GM21825 (cell line): Measurements from ENCODE around the gene LRCH1.

Source experiments
- ATAC-seq: cut with Tn5 transposase; IDR thresholded peaks from one replicate; pipeline ENCODE4 v1.9.1; 2021; ENCODE audit warnings: mild to moderate bottlenecking, moderate library complexity; ENCODE audit not compliant: unreplicated experiment

Gene LRCH1

GRCh38 chr13:46586751-46587514 lies 34.0 kb downstream of the LRCH1 start:
- no peak for ATAC-seq

- peak; percentile 56 for ATAC-seq
Observed at GRCh38 chr13:46587807-46588418, 34.9 kb downstream of the LRCH1 start.

GRCh38 chr13:46592385-46592784 lies 39.4 kb downstream of the LRCH1 start:
- ATAC-seq, result no peak

- peak; percentile 26 for ATAC-seq
Observed at GRCh38 chr13:46593398-46593797, 40.4 kb downstream of the LRCH1 start.

- no peak for ATAC-seq
Observed at GRCh38 chr13:46594374-46595078, 41.6 kb downstream of the LRCH1 start.

GRCh38 chr13:46595136-46595884 lies 42.3 kb downstream of the LRCH1 start:
- ATAC-seq, result peak; percentile 51

GRCh38 chr13:46595885-46596275 lies 42.9 kb downstream of the LRCH1 start:
- no peak for ATAC-seq

- ATAC-seq, result no peak
Observed at GRCh38 chr13:46596466-46596865, 43.5 kb downstream of the LRCH1 start.

- peak; percentile 19 for ATAC-seq
Observed at GRCh38 chr13:46598140-46598819, 45.3 kb downstream of the LRCH1 start.

- peak; percentile 43 for ATAC-seq
Observed at GRCh38 chr13:46598820-46599180, 45.8 kb downstream of the LRCH1 start.

GRCh38 chr13:46600943-46601311 lies 48.0 kb downstream of the LRCH1 start:
- ATAC-seq, result no peak

- no peak for ATAC-seq
Observed at GRCh38 chr13:46602531-46602930, 49.6 kb downstream of the LRCH1 start.

- ATAC-seq, result no peak
Observed at GRCh38 chr13:46603165-46603603, 50.2 kb downstream of the LRCH1 start.

GRCh38 chr13:46604226-46604990 lies 51.4 kb downstream of the LRCH1 start:
- no peak for ATAC-seq

- ATAC-seq, result no peak
Observed at GRCh38 chr13:46605076-46605824, 52.3 kb downstream of the LRCH1 start.

GRCh38 chr13:46605825-46606554 lies 53.0 kb downstream of the LRCH1 start:
- peak; percentile 45 for ATAC-seq

GRCh38 chr13:46606970-46607369 lies 54.0 kb downstream of the LRCH1 start:
- no peak for ATAC-seq

- peak; percentile 36 for ATAC-seq
Observed at GRCh38 chr13:46607768-46608564, 55.0 kb downstream of the LRCH1 start.
